HG03558 (cell line): ENCODE results near the gene CYP2C19.
"Not testable (repeated sequence)": the region's sequence is repeated elsewhere in the genome, so short reads cannot be mapped to it uniquely, and the experiment has no call there.

ENCODE experiments used
- ATAC-seq: cut with Tn5 transposase; IDR thresholded peaks from one replicate; pipeline ENCODE4 v1.9.1; 2021; ENCODE audit warnings: moderate number of reproducible peaks; ENCODE audit not compliant: unreplicated experiment; ENCODE audit errors: extremely low read depth

The CYP2C19 gene

DNA sequence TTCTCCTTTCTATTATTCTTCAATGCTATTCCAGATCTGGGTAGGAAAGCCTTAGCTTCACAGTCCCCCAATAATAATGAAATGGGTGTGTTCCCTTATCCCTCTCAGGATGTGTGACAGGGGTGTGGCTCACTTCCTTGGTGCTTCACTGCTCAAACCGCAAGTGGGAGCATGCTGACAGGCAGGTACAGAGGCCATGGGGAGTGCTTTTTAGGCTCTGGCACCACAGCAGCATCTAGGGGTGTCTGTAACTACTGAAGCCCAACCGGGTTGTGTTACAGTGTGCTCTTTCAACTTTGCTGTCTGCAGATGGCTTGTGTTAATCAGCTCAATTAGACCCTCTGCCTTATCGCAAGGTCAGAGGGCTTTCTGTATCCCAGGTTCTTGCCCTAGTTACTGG, 96.6 kb downstream of the CYP2C19 start:
- no peak for ATAC-seq

DNA sequence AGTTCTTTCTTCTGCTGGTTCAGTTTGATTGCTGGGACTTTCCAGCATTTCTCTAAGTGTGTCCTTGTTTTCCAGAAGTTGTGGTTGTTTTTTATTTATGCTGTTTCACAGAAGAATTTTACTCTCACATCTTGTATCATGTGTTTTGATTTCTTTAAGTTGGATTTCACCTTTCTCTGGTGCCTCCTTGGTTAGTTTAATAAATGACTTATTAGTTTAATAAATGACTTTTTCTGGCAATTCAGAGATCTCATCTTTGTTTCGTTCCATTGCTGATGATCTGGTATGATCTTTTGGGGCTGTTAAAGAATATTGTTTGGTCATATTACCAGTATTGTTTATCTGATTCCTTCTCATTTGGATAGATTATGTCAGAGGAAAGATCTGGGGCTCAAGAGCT, 116.2 kb downstream of the CYP2C19 start:
- ATAC-seq = no peak

DNA sequence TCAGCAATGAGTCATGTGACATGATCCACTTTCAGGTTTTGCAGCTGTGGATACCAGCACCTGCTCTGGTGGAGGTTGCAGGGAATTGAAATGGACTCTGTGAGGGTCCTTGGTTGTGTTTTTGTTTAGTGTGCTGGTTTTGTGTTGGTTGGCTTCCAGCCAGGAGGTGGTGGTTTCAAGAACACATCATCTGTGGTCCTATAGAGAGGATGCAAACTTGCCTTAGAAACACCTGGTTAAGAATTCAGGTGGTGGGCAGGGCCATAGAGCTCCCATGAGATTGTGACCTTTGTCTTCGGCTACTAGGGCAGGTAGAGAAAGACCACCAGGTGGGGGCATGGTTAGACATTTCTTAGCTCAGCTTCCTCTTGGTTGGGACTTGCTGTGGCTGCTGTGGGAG, 116.7 kb downstream of the CYP2C19 start:
- no peak for ATAC-seq

DNA sequence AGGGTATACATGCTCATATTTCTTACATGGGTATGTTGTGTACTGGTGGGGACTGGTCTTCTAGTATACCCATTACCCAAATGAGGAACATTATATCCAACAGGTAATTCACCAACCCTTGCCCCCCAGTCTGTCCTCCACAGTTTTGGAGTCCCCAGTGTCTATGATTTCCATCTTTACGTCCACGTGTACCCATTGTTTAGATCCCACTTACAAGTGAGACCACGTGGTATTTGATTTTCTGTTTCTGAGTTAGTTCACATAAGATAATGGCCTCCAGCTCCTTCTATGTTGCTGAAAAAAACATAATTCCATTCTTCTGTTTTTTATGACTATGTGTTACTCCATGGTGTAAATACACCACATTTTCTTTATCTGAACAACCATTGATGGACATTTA, 126.6 kb downstream of the CYP2C19 start:
- no peak for ATAC-seq

DNA sequence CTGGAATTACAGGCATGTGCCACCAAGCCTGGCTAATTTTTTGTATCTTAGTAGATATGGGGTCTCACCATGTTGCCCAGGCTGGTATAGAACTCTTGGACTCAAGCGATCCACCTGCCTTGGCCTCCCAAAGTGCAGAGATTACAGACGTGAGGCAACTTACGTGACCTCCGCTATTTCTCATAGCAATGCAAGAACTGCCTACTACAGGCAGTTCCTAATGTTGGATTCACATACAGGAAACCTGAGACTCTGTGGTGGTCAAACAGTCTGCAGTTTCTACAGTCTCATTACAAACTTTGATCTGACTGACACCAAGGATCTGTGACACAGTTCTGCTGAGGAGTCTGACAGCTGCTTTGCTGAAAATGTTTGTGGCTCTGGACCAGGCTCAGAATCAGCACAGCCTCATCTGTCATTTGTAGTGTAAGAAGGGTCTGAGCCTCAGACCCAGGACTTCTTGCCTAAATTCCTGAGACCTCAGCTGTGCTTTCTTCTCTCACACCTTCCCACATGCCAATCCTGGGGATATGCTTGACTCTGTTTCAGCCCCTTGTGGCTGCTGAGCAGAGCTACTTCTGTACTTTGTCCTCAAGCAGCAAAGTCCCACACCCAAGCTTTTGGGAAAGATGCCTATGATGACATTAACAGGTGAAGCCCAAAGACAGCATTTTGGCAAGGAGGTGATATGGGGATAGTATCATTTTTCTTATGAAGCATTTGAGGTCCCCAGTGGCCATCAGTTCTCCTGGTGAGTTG, 128.0 kb downstream of the CYP2C19 start:
- no peak for ATAC-seq

DNA sequence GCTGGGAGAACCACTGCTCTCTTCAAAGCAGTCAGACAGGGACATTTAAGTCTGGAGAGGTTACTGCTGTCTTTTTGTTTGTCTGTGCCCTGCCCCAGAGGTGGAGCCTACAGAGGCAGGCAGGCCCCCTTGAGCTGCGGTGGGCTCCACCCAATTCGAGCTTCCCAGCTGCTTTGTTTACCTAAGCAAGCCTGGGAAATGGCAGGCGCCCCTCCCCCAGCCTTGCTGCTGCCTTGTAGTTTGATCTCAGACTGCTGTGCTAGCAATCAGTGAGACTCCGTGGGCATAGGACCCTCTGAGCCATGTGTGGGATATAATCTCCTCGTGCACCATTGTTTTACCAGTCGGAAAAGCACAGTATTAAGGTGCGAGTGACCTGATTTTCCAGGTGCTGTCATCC, 135.9 kb downstream of the CYP2C19 start:
- not testable (repeated sequence) for ATAC-seq

DNA sequence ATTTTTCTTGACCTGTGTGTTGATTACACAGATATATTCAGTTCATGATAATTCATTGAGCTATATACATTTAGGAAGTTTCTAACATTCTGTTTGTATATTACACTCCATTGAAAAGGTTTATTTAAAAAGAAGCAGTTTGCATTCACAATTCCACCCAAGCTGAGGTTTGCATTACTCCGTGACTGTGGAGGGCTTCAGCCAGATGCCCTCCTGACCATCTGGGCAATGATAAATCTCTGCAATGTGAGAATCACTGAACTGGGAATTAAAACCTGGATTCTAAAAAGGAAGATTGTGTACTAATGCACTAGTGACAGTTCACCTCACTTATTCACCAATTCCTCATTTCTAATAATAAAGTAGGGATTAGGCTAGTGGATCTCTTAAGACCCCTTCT, 139.6 kb downstream of the CYP2C19 start:
- ATAC-seq = no peak

DNA sequence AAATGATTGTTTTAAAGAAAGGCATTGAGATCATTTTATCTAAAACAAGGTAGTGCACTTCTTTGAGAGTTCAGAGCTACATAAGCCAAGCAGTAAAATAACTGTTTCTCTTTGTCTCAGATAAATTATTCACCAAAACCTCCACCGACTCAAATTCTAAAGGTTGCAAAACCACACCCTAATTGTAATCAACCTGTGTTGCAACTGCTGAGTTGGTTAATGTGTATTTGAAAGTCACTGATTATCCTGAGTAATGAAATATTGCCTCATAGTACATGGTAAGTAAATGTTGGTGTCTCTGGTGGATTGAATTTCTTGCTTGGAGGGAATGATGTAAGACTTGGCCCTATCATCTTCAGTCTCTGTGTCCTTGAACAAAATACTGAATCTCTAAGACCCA, 140.1 kb downstream of the CYP2C19 start:
- ATAC-seq = no peak
